ENCODE measurements around the gene ADAMTSL2. TPM values are rescaled to one million over a fixed set of nuclear protein-coding genes. Genes with fewer than 3 reads are reported as not detected.

Gene ADAMTSL2
- total and polyA plus RNA-seq, 2 of the 13 experiments (the other 11 are each of a cell fraction or from before 2014, with no cell fraction given) = 1.9 to 3.8 TPM

DNA sequence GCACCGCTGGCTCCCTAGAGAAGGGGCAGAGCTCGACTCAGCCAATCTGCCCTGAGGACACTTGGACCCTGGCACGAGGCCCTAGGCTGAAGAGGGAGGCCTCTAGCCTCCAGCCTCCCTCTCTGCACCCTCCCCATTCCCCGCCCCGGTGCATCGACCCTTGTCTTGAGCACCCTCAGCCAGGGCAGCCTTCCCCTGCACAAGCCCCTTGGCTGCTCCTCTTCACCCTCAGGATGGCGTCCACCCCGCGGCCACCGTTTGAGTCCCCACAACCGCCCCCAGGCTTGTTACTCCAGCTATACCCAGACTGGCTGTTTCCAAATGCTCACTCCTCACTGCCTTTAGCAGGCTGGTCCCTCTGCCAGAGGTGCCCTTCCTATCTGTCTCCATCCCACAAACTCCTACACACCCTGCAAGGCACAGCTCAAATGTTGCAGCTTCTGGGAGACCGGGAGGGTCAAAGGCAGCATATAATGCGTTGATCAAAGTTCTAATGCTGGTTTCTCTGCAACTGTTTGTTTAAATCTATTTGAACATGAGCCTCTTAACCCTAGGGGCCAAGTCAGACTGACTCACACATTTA, 81.2 kb downstream of the ADAMTSL2 start (continued):
- no peak for TF ChIP-seq ZNF550 (CRISPR knock-in tag; IDR thresholded peaks at IDR 0.05; ENCODE audit: borderline replicate concordance)
- TF ChIP-seq, protein P1, sequence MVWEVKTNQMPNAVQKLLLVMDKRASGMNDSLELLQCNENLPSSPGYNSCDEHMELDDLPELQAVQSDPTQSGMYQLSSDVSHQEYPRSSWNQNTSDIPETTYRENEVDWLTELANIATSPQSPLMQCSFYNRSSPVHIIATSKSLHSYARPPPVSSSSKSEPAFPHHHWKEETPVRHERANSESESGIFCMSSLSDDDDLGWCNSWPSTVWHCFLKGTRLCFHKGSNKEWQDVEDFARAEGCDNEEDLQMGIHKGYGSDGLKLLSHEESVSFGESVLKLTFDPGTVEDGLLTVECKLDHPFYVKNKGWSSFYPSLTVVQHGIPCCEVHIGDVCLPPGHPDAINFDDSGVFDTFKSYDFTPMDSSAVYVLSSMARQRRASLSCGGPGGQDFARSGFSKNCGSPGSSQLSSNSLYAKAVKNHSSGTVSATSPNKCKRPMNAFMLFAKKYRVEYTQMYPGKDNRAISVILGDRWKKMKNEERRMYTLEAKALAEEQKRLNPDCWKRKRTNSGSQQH (CRISPR knock-in tag; IDR thresholded peaks at IDR 0.05; ENCODE audit: low read depth) = no peak
- no peak for TF ChIP-seq MAFF (IDR thresholded peaks at IDR 0.05; ENCODE audit: low read depth, low read length)
- TF ChIP-seq, protein P2, sequence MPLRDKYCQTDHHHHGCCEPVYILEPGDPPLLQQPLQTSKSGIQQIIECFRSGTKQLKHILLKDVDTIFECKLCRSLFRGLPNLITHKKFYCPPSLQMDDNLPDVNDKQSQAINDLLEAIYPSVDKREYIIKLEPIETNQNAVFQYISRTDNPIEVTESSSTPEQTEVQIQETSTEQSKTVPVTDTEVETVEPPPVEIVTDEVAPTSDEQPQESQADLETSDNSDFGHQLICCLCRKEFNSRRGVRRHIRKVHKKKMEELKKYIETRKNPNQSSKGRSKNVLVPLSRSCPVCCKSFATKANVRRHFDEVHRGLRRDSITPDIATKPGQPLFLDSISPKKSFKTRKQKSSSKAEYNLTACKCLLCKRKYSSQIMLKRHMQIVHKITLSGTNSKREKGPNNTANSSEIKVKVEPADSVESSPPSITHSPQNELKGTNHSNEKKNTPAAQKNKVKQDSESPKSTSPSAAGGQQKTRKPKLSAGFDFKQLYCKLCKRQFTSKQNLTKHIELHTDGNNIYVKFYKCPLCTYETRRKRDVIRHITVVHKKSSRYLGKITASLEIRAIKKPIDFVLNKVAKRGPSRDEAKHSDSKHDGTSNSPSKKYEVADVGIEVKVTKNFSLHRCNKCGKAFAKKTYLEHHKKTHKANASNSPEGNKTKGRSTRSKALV (CRISPR knock-in tag; IDR thresholded peaks at IDR 0.05) = no peak
- TF ChIP-seq, protein P3, sequence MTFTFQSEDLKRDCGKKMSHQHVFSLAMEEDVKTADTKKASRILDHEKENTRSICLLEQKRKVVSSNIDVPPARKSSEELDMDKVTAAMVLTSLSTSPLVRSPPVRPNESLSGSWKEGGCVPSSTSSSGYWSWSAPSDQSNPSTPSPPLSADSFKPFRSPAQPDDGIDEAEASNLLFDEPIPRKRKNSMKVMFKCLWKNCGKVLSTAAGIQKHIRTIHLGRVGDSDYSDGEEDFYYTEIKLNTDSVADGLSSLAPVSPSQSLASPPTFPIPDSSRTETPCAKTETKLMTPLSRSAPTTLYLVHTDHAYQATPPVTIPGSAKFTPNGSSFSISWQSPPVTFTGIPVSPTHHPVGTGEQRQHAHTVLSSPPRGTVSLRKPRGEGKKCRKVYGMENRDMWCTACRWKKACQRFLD (CRISPR knock-in tag; IDR thresholded peaks at IDR 0.05; ENCODE audit: borderline replicate concordance) = no peak
- no peak for TF ChIP-seq RFX3 (CRISPR knock-in tag; IDR thresholded peaks at IDR 0.05)

DNA sequence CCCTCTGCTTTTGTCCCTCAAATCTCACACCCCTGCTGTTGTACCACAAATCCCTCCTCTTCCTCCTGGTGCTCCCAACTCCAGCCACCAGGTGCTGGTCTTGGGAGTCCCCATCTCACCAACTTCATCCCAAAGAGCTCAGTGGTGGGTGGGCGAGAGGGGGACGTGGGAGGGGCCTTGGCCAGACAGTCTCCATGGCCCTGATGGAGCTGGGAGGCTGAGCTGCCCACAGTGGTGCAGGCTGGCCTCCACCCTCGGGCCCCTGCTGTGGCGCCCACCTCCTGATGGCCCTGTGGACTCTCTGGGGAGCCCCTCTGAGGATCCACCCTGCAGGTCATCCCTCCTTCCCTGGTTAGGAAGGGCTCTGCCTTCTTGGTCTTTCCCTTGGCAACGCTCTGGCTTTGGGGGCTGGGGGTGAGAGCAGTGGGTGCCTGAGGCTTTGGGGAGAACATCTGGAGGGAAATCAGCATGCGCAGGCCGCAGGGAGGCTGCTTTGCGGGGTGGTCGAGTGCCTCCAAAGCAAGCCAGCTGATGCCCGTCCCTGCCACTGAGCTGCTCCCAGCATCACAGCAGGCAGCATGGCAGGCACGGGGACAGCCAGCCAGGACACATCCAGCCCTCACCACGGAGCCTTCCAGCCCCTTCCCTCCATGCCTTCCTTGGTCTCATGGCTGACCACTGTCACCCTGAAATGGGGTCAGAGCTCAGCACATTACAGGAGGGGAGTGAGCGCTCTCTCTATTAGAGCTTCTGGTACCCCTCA, 82.3 kb downstream of the ADAMTSL2 start:
- no peak for ATAC-seq
- WGBS (ENCODE audit: low lambda C conversion rate) = 100% methylated on average over 1 of the region's 13 CpGs
- in situ Hi-C loops (cut with HindIII; ENCODE audit: extremely low pct_ligation_motif_present, low pct_unique_long_range_greater_than_20kb) = no loop called here
- Histone ChIP-seq H3K36me3 (replicated peaks in 1 of 2; ENCODE audit: control insufficient read depth in 1 of 2, insufficient read depth in 2 of 2, low read length in 2 of 2) (no peaks in the 10 kb centered on the region), H3K27me3 (ENCODE audit: control insufficient read depth in 1 of 2, insufficient read depth in 2 of 2, low read length in 2 of 2) (peaks cover 7 to 74% of the 10 kb centered on the region in 2 experiments), H3K4me2 (ENCODE audit: low read depth, low read length) (no peak overlapping the region), H3K9ac (ENCODE audit: insufficient read depth, low read depth, low read length) (no peak overlapping the region), H4K20me1 (ENCODE audit: insufficient read depth, low read length) (no peaks in the 10 kb centered on the region), H3K4me3 (replicated peaks in 1 of 3; ENCODE audit: insufficient read depth in 1 of 3, low read depth in 2 of 3, low read length in 3 of 3) (no peak overlapping the region), H3K4me1 (ENCODE audit: insufficient read depth, low read length) (no peaks in the 10 kb centered on the region), H2AFZ (ENCODE audit: low read length) (no peak overlapping the region), H3K9me3 (ENCODE audit: low read length) (no peaks in the 10 kb centered on the region), H3K27ac (ENCODE audit: extremely low read length, insufficient read depth, low read length) (no peak overlapping the region), H3K79me2 (ENCODE audit: insufficient read depth, low read length) (no peaks in the 10 kb centered on the region)
- ChIA-PET POLR2A (no interaction called here), CTCF (ENCODE audit: low intra/inter-chr PET ratio, low total read pairs) (no interaction called here)
- BruUV-seq (replicated peaks) = no TSS peak
- intact Hi-C loops (cut with micrococcal nuclease; ENCODE audit: unreplicated experiment) = no loop called here
- DNase-seq (ENCODE audit: low spot score) = no peak
- no peak for FAIRE-seq
- no peak for TF ChIP-seq ZNF619 (CRISPR knock-in tag; IDR thresholded peaks at IDR 0.05)
- TF ChIP-seq, protein P4, sequence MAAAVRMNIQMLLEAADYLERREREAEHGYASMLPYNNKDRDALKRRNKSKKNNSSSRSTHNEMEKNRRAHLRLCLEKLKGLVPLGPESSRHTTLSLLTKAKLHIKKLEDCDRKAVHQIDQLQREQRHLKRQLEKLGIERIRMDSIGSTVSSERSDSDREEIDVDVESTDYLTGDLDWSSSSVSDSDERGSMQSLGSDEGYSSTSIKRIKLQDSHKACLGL (CRISPR knock-in tag; IDR thresholded peaks at IDR 0.05) = no peak
- TF ChIP-seq CENPT (CRISPR knock-in tag; IDR thresholded peaks at IDR 0.05; ENCODE audit: low read depth) = no peak
- no peak for TF ChIP-seq SIX1 (CRISPR knock-in tag; IDR thresholded peaks at IDR 0.05; ENCODE audit: borderline replicate concordance)
- no peak for TF ChIP-seq ZNF543 (CRISPR knock-in tag; IDR thresholded peaks at IDR 0.05)
- TF ChIP-seq MYNN (CRISPR knock-in tag; IDR thresholded peaks at IDR 0.05; ENCODE audit: low read depth) = no peak
- TF ChIP-seq ZNF552 (CRISPR knock-in tag; IDR thresholded peaks at IDR 0.05; ENCODE audit: borderline replicate concordance) = no peak
- TF ChIP-seq KDM2A (CRISPR knock-in tag; IDR thresholded peaks at IDR 0.05; ENCODE audit: borderline replicate concordance, low read depth) = no peak
- no peak for TF ChIP-seq FOSL2 (CRISPR knock-in tag; IDR thresholded peaks at IDR 0.05)
- no peak for TF ChIP-seq ZNF776 (CRISPR knock-in tag; IDR thresholded peaks at IDR 0.05)
- TF ChIP-seq, protein P5, sequence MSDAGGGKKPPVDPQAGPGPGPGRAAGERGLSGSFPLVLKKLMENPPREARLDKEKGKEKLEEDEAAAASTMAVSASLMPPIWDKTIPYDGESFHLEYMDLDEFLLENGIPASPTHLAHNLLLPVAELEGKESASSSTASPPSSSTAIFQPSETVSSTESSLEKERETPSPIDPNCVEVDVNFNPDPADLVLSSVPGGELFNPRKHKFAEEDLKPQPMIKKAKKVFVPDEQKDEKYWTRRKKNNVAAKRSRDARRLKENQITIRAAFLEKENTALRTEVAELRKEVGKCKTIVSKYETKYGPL (CRISPR knock-in tag; IDR thresholded peaks at IDR 0.05) = no peak
